CD14-positive monocyte (primary cell): ENCODE data around the gene DSCAML1. TPM values are rescaled to one million over a fixed set of nuclear protein-coding genes. Genes with fewer than 3 reads are reported as not detected.

Source experiments
- DNase-seq, 3 donors: peaks; one replicate each; pipeline ENCODE4 v3.0.0-alpha.2; 2011 to 2022
- H2AFZ ChIP-seq: 2 replicates; pipeline ENCODE4 v1.6.0; 2012; ENCODE audit warnings: mild to moderate bottlenecking, low read depth, low read length, inconsistent platforms; ENCODE audit not compliant: insufficient read depth, poor library complexity, severe bottlenecking
- H3K27ac ChIP-seq, 2 donors: 1 replicate in 1 of 2; 2 replicates in 1 of 2; pipeline ENCODE4 v1.5.1; 2012 to 2013; ENCODE audit warnings: low read length in 2 of 2, control low read depth in 1 of 2, inconsistent platforms in 1 of 2, low read depth in 1 of 2, mild to moderate bottlenecking in 1 of 2
- H3K27me3 ChIP-seq, 2 donors: one replicate each; pipeline versions ENCODE4 v1.6.0 to v1.6.1; 2011 to 2013; ENCODE audit warnings: low read length in 2 of 2; ENCODE audit not compliant: control insufficient read depth in 2 of 2, insufficient read depth in 2 of 2
- H3K36me3 ChIP-seq, 2 donors: replicated peaks in 1 of 2; 1 replicate in 1 of 2; 2 replicates in 1 of 2; pipeline versions ENCODE4 v1.5.1 to v1.6.1; 2012 to 2013; ENCODE audit warnings: low read length in 2 of 2, control low read depth in 1 of 2, inconsistent platforms in 1 of 2, mild to moderate bottlenecking in 1 of 2; ENCODE audit not compliant: insufficient read depth in 2 of 2, control insufficient read depth in 1 of 2
- H3K4me1 ChIP-seq, 2 donors: 1 replicate in 1 of 2; 2 replicates in 1 of 2; pipeline versions ENCODE4 v1.5.1 to v1.6.1; 2012 to 2013; ENCODE audit warnings: low read length in 2 of 2, control low read depth in 1 of 2, inconsistent platforms in 1 of 2, mild to moderate bottlenecking in 1 of 2, moderate library complexity in 1 of 2; ENCODE audit not compliant: insufficient read depth in 2 of 2, control insufficient read depth in 1 of 2
- H3K4me2 ChIP-seq: replicated peaks from 2 replicates; pipeline ENCODE3; 2012; ENCODE audit warnings: low read length, moderate library complexity, mild to moderate bottlenecking; ENCODE audit not compliant: poor library complexity, severe bottlenecking; ENCODE audit errors: extremely low read depth
- H3K4me3 ChIP-seq, 3 experiments: fragments of 200-600 bp in 1 of 3; sonication (generic) in 1 of 3; replicated peaks in 1 of 3; 1 replicate in 2 of 3; 2 replicates in 1 of 3; pipeline ENCODE4 v1.5.1; 2011 to 2013; ENCODE audit warnings: low read length in 3 of 3, mild to moderate bottlenecking in 3 of 3, control low read depth in 2 of 3, low read depth in 2 of 3, inconsistent platforms in 1 of 3, moderate library complexity in 1 of 3
- H3K79me2 ChIP-seq: 2 replicates; pipeline ENCODE4 v1.6.0; 2012; ENCODE audit warnings: mild to moderate bottlenecking, control low read depth, inconsistent platforms, low read length, moderate library complexity; ENCODE audit not compliant: insufficient read depth
- H3K9ac ChIP-seq: 2 replicates; pipeline ENCODE4 v1.6.0; 2017; ENCODE audit warnings: low read length, mild to moderate bottlenecking; ENCODE audit not compliant: insufficient read depth, poor library complexity, severe bottlenecking
- H3K9me3 ChIP-seq, 2 donors: replicated peaks in 1 of 2; 1 replicate in 1 of 2; 2 replicates in 1 of 2; pipeline versions ENCODE4 v1.5.1 to v1.6.1; 2012 to 2013; ENCODE audit warnings: low read length in 2 of 2, control low read depth in 1 of 2; ENCODE audit not compliant: control insufficient read depth in 1 of 2, insufficient read depth in 1 of 2
- H4K20me1 ChIP-seq: 2 replicates; pipeline ENCODE4 v1.6.0; 2012; ENCODE audit warnings: mild to moderate bottlenecking, low read length, control low read depth, moderate library complexity; ENCODE audit not compliant: insufficient read depth
- H3K27ac Mint-ChIP-seq, 7 donors: one replicate each; pipeline ENCODE4 v1.8.0; 2020; ENCODE audit warnings: mild to moderate bottlenecking in 7 of 7, mixed read lengths in 7 of 7, moderate library complexity in 6 of 7, inconsistent platforms in 2 of 7
- H3K27me3 Mint-ChIP-seq, 3 donors: one replicate each; pipeline ENCODE4 v1.8.0; 2021 to 2022; ENCODE audit warnings: low read depth in 3 of 3, mild to moderate bottlenecking in 3 of 3, mixed read lengths in 3 of 3, moderate library complexity in 3 of 3, inconsistent platforms in 1 of 3
- H3K36me3 Mint-ChIP-seq, 2 donors: one replicate each; pipeline ENCODE4 v1.8.0; 2020; ENCODE audit warnings: mixed read lengths in 2 of 2, inconsistent platforms in 1 of 2, mild to moderate bottlenecking in 1 of 2
- H3K4me1 Mint-ChIP-seq: one replicate; pipeline ENCODE4 v1.8.0; 2020; ENCODE audit warnings: mild to moderate bottlenecking, mixed read lengths
- H3K4me3 Mint-ChIP-seq, 2 donors: one replicate each; pipeline ENCODE4 v1.8.0; 2020; ENCODE audit warnings: mild to moderate bottlenecking in 2 of 2, mixed read lengths in 2 of 2, moderate library complexity in 1 of 2
- H3K9me3 Mint-ChIP-seq, 7 donors: one replicate each; pipeline ENCODE4 v1.8.0; 2020 to 2022; ENCODE audit warnings: mixed read lengths in 7 of 7, mild to moderate bottlenecking in 6 of 7, moderate library complexity in 6 of 7, inconsistent platforms in 2 of 7
- CTCF ChIP-seq: fragments of 200-600 bp; IDR thresholded peaks from one replicate; pipeline ENCODE4 v1.8.0; 2022; ENCODE audit warnings: antibody characterized with exemption, mild to moderate bottlenecking
- WGBS: methylation state at CpG from one replicate; pipeline ENCODE4 v1.1.5; 2013; ENCODE audit warnings: missing lambda C conversion rate; ENCODE audit not compliant: insufficient coverage; 5-methylcytosine and 5-hydroxymethylcytosine counted together
- intact Hi-C, 2 donors: fragments of 100-400 bp; cut with micrococcal nuclease; formaldehyde crosslinking; loops; one replicate each; pipeline versions ENCODE4 v1.15.0 to v1.15.1; 2023
- polyA plus RNA-seq, 3 donors: library from polyadenylated mRNA; depleted of rRNA in 1 of 3; unstranded in 2 of 3; stranded (reverse) in 1 of 3; fragments of 300-500 nt in 2 of 3; fragments of >200 nt in 1 of 3; fragmentation: Illumina TruSeq in 2 of 3; gene quantifications; 1 replicate in 2 of 3; 2 replicates in 1 of 3; pipeline ENCODE4 v1.2.3, GENCODE V29; 2012 to 2021

Gene DSCAML1
- polyA plus RNA-seq, 3 donors, result not detected

GRCh38 chr11:117551761-117552343 lies 245.2 kb downstream of the DSCAML1 start:
- Mint-ChIP-seq H3K9me3 (no peaks in the 10 kb centered on the region), H3K4me1 (no peaks in the 10 kb centered on the region), H3K36me3 (no peaks in the 10 kb centered on the region), H3K27me3 (peaks cover 4 to 8% (median 7%) of the 10 kb centered on the region in 3 donors), H3K4me3 (no peak overlapping the region), H3K27ac (peak overlapping the region in 1 of 7 donors; percentile 41)
- intact Hi-C loops, result no loop called here
- Histone ChIP-seq H3K4me1 (no peaks in the 10 kb centered on the region), H3K36me3 (no peaks in the 10 kb centered on the region), H3K9me3 (no peaks in the 10 kb centered on the region), H3K27ac (no peak overlapping the region), H2AFZ (no peak overlapping the region), H3K9ac (no peak overlapping the region), H4K20me1 (no peaks in the 10 kb centered on the region), H3K79me2 (no peaks in the 10 kb centered on the region), H3K27me3 (no peaks in the 10 kb centered on the region), H3K4me2 (no peak overlapping the region), H3K4me3 (no peak overlapping the region)
- DNase-seq, result no peak
- WGBS, result 95% methylated on average over 10 of the region's 12 CpGs
- no peak for TF ChIP-seq CTCF

DNA sequence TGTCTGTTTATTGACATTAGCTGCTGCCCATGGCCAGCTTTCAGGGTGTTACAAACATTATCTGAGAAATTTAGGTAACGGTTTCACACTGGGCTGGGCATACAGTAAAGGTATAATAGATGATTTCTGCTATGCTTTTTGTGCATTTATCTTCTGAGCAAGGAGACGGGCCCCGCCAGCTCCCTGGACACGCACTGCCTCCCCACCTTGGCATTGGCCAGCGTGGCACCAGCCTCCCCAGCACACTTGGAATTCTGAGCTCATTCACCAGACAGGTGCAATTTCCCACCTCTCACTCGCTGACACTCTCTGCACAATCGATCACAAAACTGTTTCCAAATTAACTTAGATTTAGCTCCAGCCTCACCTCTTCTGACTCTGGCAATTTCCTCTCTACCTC lies 246.6 kb downstream of the DSCAML1 start:
- peak overlapping the region in 1 of 7 donors; percentile 5 for H3K27ac Mint-ChIP-seq
- Histone ChIP-seq H4K20me1 (no peaks in the 10 kb centered on the region), H3K27ac (no peak overlapping the region), H3K4me2 (no peak overlapping the region), H2AFZ (no peak overlapping the region), H3K4me1 (no peaks in the 10 kb centered on the region), H3K4me3 (no peak overlapping the region), H3K9me3 (no peaks in the 10 kb centered on the region), H3K79me2 (no peaks in the 10 kb centered on the region), H3K9ac (no peak overlapping the region), H3K27me3 (no peaks in the 10 kb centered on the region), H3K36me3 (no peaks in the 10 kb centered on the region)
- no peak for TF ChIP-seq CTCF
- no peak overlapping the region for H3K4me3 Mint-ChIP-seq
- H3K36me3 Mint-ChIP-seq, result no peaks in the 10 kb centered on the region
- no peak for DNase-seq
- no peaks in the 10 kb centered on the region for H3K4me1 Mint-ChIP-seq
- intact Hi-C loops, result no loop called here
- H3K9me3 Mint-ChIP-seq, result no peaks in the 10 kb centered on the region
- H3K27me3 Mint-ChIP-seq, result peaks cover 4 to 7% (median 6%) of the 10 kb centered on the region in 3 donors
- WGBS, result over 99% methylated on average over 7 of the region's 7 CpGs
